Measurements from ENCODE around the gene TAOK2.

TAOK2 gene

GRCh38 chr16:30027588-30028437 is 54.1 kb downstream of the TAOK2 start:
- Histone ChIP-seq H3K27ac (ENCODE audit: low read length, poor library complexity, severe bottlenecking) (no peak overlapping the region), H2BK120ac (ENCODE audit: low read depth, low read length) (no peak overlapping the region), H4K8ac (ENCODE audit: low read length) (no peak overlapping the region), H3K9ac (ENCODE audit: low read length) (no peak overlapping the region), H2AK5ac (ENCODE audit: low read length, severe bottlenecking) (no peak overlapping the region), H3K14ac (ENCODE audit: low read length in 2 of 2) (no peak overlapping the region), H2AFZ (ENCODE audit: low read depth, low read length) (no peak overlapping the region), H3K9me3 (ENCODE audit: control insufficient read depth, low read length) (no peaks in the 10 kb centered on the region), H2BK12ac (ENCODE audit: low read length in 2 of 2) (no peak overlapping the region), H3K4me1 (ENCODE audit: control insufficient read depth, insufficient read depth, low read depth, low read length) (peaks cover 12% of the 10 kb centered on the region), H3K79me1 (replicated peaks; ENCODE audit: low read length, poor library complexity, severe bottlenecking) (no peaks in the 10 kb centered on the region), H2BK15ac (ENCODE audit: low read depth, poor library complexity, severe bottlenecking) (no peak overlapping the region), H2BK5ac (ENCODE audit: low read depth, low read length, poor library complexity, severe bottlenecking) (no peak overlapping the region), H3K4me3 (ENCODE audit: insufficient read depth in 1 of 2, low read depth in 1 of 2, low read length in 2 of 2) (no peak overlapping the region), H3K23ac (ENCODE audit: low read length in 2 of 2) (no peak overlapping the region), H3K27me3 (ENCODE audit: control insufficient read depth in 1 of 2, insufficient read depth in 1 of 2, low read length in 2 of 2) (peaks cover 80 to 88% of the 10 kb centered on the region in 2 experiments), H3K36me3 (ENCODE audit: control insufficient read depth in 1 of 2, insufficient read depth in 2 of 2, low read depth in 1 of 2, low read length in 2 of 2) (no peaks in the 10 kb centered on the region), H3K18ac (ENCODE audit: low read depth in 1 of 2, low read length in 2 of 2) (no peak overlapping the region), H4K91ac (ENCODE audit: low read length) (no peak overlapping the region), H3K4me2 (ENCODE audit: low read length, poor library complexity, severe bottlenecking) (no peak overlapping the region), H3K4ac (ENCODE audit: low read depth in 1 of 2, low read length in 2 of 2) (no peak overlapping the region)
- 58% methylated on average over 13 of the region's 13 CpGs for WGBS
- DNase-seq = no peak

DNA sequence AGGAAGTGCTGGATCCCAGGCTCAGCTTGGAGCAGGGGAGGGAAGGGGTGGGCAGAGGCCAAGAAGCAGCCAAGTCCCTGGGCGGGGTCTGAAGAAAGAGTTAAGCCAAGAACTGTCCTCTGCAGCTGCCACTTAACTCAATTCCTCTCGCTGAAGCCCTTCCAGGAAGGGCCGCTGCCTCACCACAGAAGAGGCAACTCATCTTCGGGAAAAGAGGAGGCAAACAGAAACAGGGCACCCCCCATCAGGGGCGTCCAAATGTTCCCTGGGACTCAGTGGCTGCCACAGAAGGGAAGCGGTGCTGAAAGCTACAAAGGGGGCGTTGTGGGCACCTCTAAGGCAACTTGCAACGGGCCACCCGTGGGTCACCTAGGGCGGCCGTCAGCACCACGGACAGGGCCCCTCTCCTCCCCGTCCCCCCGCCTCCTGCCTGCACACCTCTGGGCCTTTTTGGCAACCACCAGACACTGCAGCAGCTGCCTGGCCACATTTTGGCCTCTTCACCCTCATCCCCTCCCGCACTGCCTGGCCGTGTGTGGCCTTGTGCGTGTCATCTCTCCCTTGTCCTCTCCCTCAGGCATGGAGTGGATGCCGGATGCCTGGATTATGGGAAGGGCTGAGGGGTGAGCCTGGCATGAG is 54.9 kb downstream of the TAOK2 start:
- WGBS = 23% methylated on average over 18 of the region's 18 CpGs

GRCh38 chr16:30030011-30030685 is 56.5 kb downstream of the TAOK2 start:
- H4K91ac ChIP-seq (ENCODE audit: low read length) = no peak overlapping the region
- no peak overlapping the region for H2BK12ac ChIP-seq (ENCODE audit: low read length in 2 of 2)
- peaks cover 12% of the 10 kb centered on the region for H3K4me1 ChIP-seq (ENCODE audit: control insufficient read depth, insufficient read depth, low read depth, low read length)
- no peak overlapping the region for H3K18ac ChIP-seq (ENCODE audit: low read depth in 1 of 2, low read length in 2 of 2)
- H3K27me3 ChIP-seq (ENCODE audit: control insufficient read depth in 1 of 2, insufficient read depth in 1 of 2, low read length in 2 of 2) = peaks cover 79 to 82% of the 10 kb centered on the region in 2 experiments
- WGBS = 37% methylated on average over 23 of the region's 23 CpGs
- no peaks in the 10 kb centered on the region for H3K79me1 ChIP-seq (replicated peaks; ENCODE audit: low read length, poor library complexity, severe bottlenecking)
- no peaks in the 10 kb centered on the region for H3K36me3 ChIP-seq (ENCODE audit: control insufficient read depth in 1 of 2, insufficient read depth in 2 of 2, low read depth in 1 of 2, low read length in 2 of 2)
- H3K4me3 ChIP-seq (ENCODE audit: insufficient read depth in 1 of 2, low read depth in 1 of 2, low read length in 2 of 2) = no peak overlapping the region
- DNase-seq = no peak
- no peak overlapping the region for H4K8ac ChIP-seq (ENCODE audit: low read length)
- no peak overlapping the region for H2BK15ac ChIP-seq (ENCODE audit: low read depth, poor library complexity, severe bottlenecking)
- H3K9me3 ChIP-seq (ENCODE audit: control insufficient read depth, low read length) = no peaks in the 10 kb centered on the region
- no peak overlapping the region for H3K27ac ChIP-seq (ENCODE audit: low read length, poor library complexity, severe bottlenecking)
- H3K14ac ChIP-seq (ENCODE audit: low read length in 2 of 2) = no peak overlapping the region
- no peak overlapping the region for H2BK120ac ChIP-seq (ENCODE audit: low read depth, low read length)
- H3K4me2 ChIP-seq (ENCODE audit: low read length, poor library complexity, severe bottlenecking) = no peak overlapping the region
- H3K9ac ChIP-seq (ENCODE audit: low read length) = no peak overlapping the region
- H2AFZ ChIP-seq (ENCODE audit: low read depth, low read length) = no peak overlapping the region
- no peak overlapping the region for H2BK5ac ChIP-seq (ENCODE audit: low read depth, low read length, poor library complexity, severe bottlenecking)
- no peak overlapping the region for H3K23ac ChIP-seq (ENCODE audit: low read length in 2 of 2)
- no peak overlapping the region for H3K4ac ChIP-seq (ENCODE audit: low read depth in 1 of 2, low read length in 2 of 2)
- H2AK5ac ChIP-seq (ENCODE audit: low read length, severe bottlenecking) = no peak overlapping the region

More for the DNA sequence above, 54.9 kb downstream of the TAOK2 start:
- Histone ChIP-seq H3K9me3 (ENCODE audit: control insufficient read depth, low read length) (no peaks in the 10 kb centered on the region), H3K4me1 (ENCODE audit: control insufficient read depth, insufficient read depth, low read depth, low read length) (peaks cover 12% of the 10 kb centered on the region), H3K4ac (ENCODE audit: low read depth in 1 of 2, low read length in 2 of 2) (no peak overlapping the region), H3K23ac (ENCODE audit: low read length in 2 of 2) (no peak overlapping the region), H3K36me3 (ENCODE audit: control insufficient read depth in 1 of 2, insufficient read depth in 2 of 2, low read depth in 1 of 2, low read length in 2 of 2) (no peaks in the 10 kb centered on the region), H4K8ac (ENCODE audit: low read length) (no peak overlapping the region), H3K9ac (ENCODE audit: low read length) (no peak overlapping the region), H2AFZ (ENCODE audit: low read depth, low read length) (no peak overlapping the region), H2BK15ac (ENCODE audit: low read depth, poor library complexity, severe bottlenecking) (no peak overlapping the region), H2BK12ac (ENCODE audit: low read length in 2 of 2) (no peak overlapping the region), H3K4me3 (ENCODE audit: insufficient read depth in 1 of 2, low read depth in 1 of 2, low read length in 2 of 2) (no peak overlapping the region), H2BK5ac (ENCODE audit: low read depth, low read length, poor library complexity, severe bottlenecking) (no peak overlapping the region), H2AK5ac (ENCODE audit: low read length, severe bottlenecking) (no peak overlapping the region), H2BK120ac (ENCODE audit: low read depth, low read length) (no peak overlapping the region), H3K27me3 (ENCODE audit: control insufficient read depth in 1 of 2, insufficient read depth in 1 of 2, low read length in 2 of 2) (peaks cover 84 to 85% of the 10 kb centered on the region in 2 experiments), H4K91ac (ENCODE audit: low read length) (no peak overlapping the region), H3K14ac (ENCODE audit: low read length in 2 of 2) (no peak overlapping the region), H3K79me1 (replicated peaks; ENCODE audit: low read length, poor library complexity, severe bottlenecking) (no peaks in the 10 kb centered on the region), H3K27ac (ENCODE audit: low read length, poor library complexity, severe bottlenecking) (no peak overlapping the region), H3K18ac (ENCODE audit: low read depth in 1 of 2, low read length in 2 of 2) (no peak overlapping the region), H3K4me2 (ENCODE audit: low read length, poor library complexity, severe bottlenecking) (no peak overlapping the region)
- DNase-seq = peak; percentile 25
